Karpas-422 (cell line): Measurements from ENCODE around the gene ATP2B3. TPM values are rescaled to one million over a fixed set of nuclear protein-coding genes. Genes with fewer than 3 reads are reported as not detected.
A peak's percentile ranks its signal among the peaks of the same experiment; 100 is the strongest.
"Not testable (repeated sequence)": the region's sequence is repeated elsewhere in the genome, so short reads cannot be mapped to it uniquely, and the experiment has no call there.

Experiments used
- DNase-seq: peaks from one replicate; pipeline ENCODE4 v3.0.0-alpha.2; 2015
- H2AFZ ChIP-seq: fragments of 200-600 bp; sonication (generic); 2 replicates; pipeline ENCODE4 v1.6.1; 2014; ENCODE audit warnings: antibody characterized with exemption, low read length, mixed read lengths
- H3K27ac ChIP-seq: fragments of 200-600 bp; sonication (generic); 2 replicates; pipeline ENCODE4 v1.5.1; 2014; ENCODE audit warnings: mild to moderate bottlenecking, low read length, moderate library complexity
- H3K27me3 ChIP-seq: fragments of 200-600 bp; sonication (generic); 2 replicates; pipeline ENCODE4 v1.6.1; 2014; ENCODE audit warnings: low read length, mixed read lengths
- H3K36me3 ChIP-seq: fragments of 200-600 bp; sonication (generic); 2 replicates; pipeline ENCODE4 v1.6.1; 2014; ENCODE audit warnings: low read length, mixed read lengths; ENCODE audit not compliant: insufficient read depth
- H3K4me1 ChIP-seq: fragments of 200-600 bp; sonication (generic); 2 replicates; pipeline ENCODE4 v1.6.1; 2014; ENCODE audit warnings: mild to moderate bottlenecking, low read length, mixed read lengths
- H3K4me2 ChIP-seq: fragments of 200-600 bp; sonication (generic); 2 replicates; pipeline ENCODE4 v1.6.1; 2014; ENCODE audit warnings: low read length, low read depth, mild to moderate bottlenecking; ENCODE audit not compliant: poor library complexity, severe bottlenecking
- H3K4me3 ChIP-seq: fragments of 200-600 bp; sonication (generic); 2 replicates; pipeline ENCODE4 v1.5.1; 2014; ENCODE audit warnings: mild to moderate bottlenecking, antibody characterized with exemption, low read length, mixed read lengths
- H3K79me2 ChIP-seq: fragments of 200-600 bp; sonication (generic); 2 replicates; pipeline ENCODE4 v1.6.1; 2014; ENCODE audit warnings: mild to moderate bottlenecking, low read length, mixed read lengths
- H3K9ac ChIP-seq: fragments of 200-600 bp; sonication (generic); 2 replicates; pipeline ENCODE4 v1.6.0; 2014; ENCODE audit warnings: low read length
- H3K9me2 ChIP-seq: fragments of 200-600 bp; sonication (generic), shearing (Covaris generic); replicated peaks from 2 replicates; pipeline ENCODE4 v1.6.0; 2014; ENCODE audit warnings: mild to moderate bottlenecking, low read length, moderate library complexity; ENCODE audit not compliant: insufficient read depth
- H3K9me3 ChIP-seq: fragments of 300-700, 200-600 bp; sonication (generic); 2 replicates; pipeline ENCODE4 v1.6.1; 2014; ENCODE audit warnings: low read length, mixed read lengths
- H4K20me1 ChIP-seq: fragments of 200-600 bp; sonication (generic); 2 replicates; pipeline ENCODE4 v1.6.1; 2014; ENCODE audit warnings: mild to moderate bottlenecking, antibody characterized with exemption, low read length, low read depth; ENCODE audit not compliant: insufficient read depth
- total RNA-seq: library from RNA; depleted of rRNA; stranded (reverse); fragments of >200 nt; shearing (Covaris generic); gene quantifications from 2 replicates; pipeline ENCODE4 v1.2.3, GENCODE V29; 2014; ENCODE audit warnings: low replicate concordance

The ATP2B3 gene
- total RNA-seq, 1 experiment from 2014 or later: not detected

- H3K4me3 ChIP-seq: no peak overlapping the region
Measured at GRCh38 chrX:153601511-153602110, 84.2 kb downstream of the ATP2B3 start.

GRCh38 chrX:153602601-153603000 lies 85.2 kb downstream of the ATP2B3 start:
- H3K36me3 ChIP-seq: no peaks in the 10 kb centered on the region
- H2AFZ ChIP-seq: no peak overlapping the region
- peaks cover 14% of the 10 kb centered on the region for H3K4me1 ChIP-seq
- no peaks in the 10 kb centered on the region for H3K9me2 ChIP-seq
- H3K27me3 ChIP-seq: no peaks in the 10 kb centered on the region
- peaks cover 1% of the 10 kb centered on the region for H3K79me2 ChIP-seq
- no peaks in the 10 kb centered on the region for H3K9me3 ChIP-seq
- H3K4me3 ChIP-seq: no peak overlapping the region
- no peak overlapping the region for H3K27ac ChIP-seq
- H3K4me2 ChIP-seq: no peak overlapping the region
- DNase-seq: no peak
- no peak overlapping the region for H3K9ac ChIP-seq
- no peaks in the 10 kb centered on the region for H4K20me1 ChIP-seq

More at GRCh38 chrX:153601511-153602110, 84.2 kb downstream of the ATP2B3 start:
- no peaks in the 10 kb centered on the region for H3K9me2 ChIP-seq
- no peaks in the 10 kb centered on the region for H3K27me3 ChIP-seq
- no peak overlapping the region for H3K4me2 ChIP-seq
- no peak overlapping the region for H2AFZ ChIP-seq
- H3K9ac ChIP-seq: no peak overlapping the region
- H3K9me3 ChIP-seq: no peaks in the 10 kb centered on the region
- H3K27ac ChIP-seq: no peak overlapping the region
- peaks cover 24% of the 10 kb centered on the region for H3K4me1 ChIP-seq
- no peaks in the 10 kb centered on the region for H3K36me3 ChIP-seq
- peaks cover 11% of the 10 kb centered on the region for H3K79me2 ChIP-seq
- peaks cover 9% of the 10 kb centered on the region; the same call in 1 of the 2 replicates for H4K20me1 ChIP-seq
- no peak for DNase-seq

GRCh38 chrX:153603131-153603656 lies 85.8 kb downstream of the ATP2B3 start:
- Histone ChIP-seq H3K27ac (no peak overlapping the region), H3K27me3 (no peaks in the 10 kb centered on the region), H3K9ac (no peak overlapping the region), H3K79me2 (no peaks in the 10 kb centered on the region), H3K9me3 (no peaks in the 10 kb centered on the region), H2AFZ (no peak overlapping the region), H3K9me2 (no peaks in the 10 kb centered on the region), H3K36me3 (no peaks in the 10 kb centered on the region), H3K4me2 (no peak overlapping the region), H4K20me1 (no peaks in the 10 kb centered on the region), H3K4me1 (peaks cover 8% of the 10 kb centered on the region), H3K4me3 (no peak overlapping the region)
- no peak for DNase-seq

- not testable (repeated sequence) for H3K27ac ChIP-seq, H3K9ac ChIP-seq, H3K4me1 ChIP-seq, H2AFZ ChIP-seq, DNase-seq, H3K9me3 ChIP-seq, H3K36me3 ChIP-seq, H3K4me2 ChIP-seq, H3K27me3 ChIP-seq, H4K20me1 ChIP-seq, H3K79me2 ChIP-seq, H3K9me2 ChIP-seq, H3K4me3 ChIP-seq
Measured at GRCh38 chrX:153604666-153605380, 87.4 kb downstream of the ATP2B3 start.

- Histone ChIP-seq H4K20me1 (no peaks in the 10 kb centered on the region), H3K27ac (no peak overlapping the region), H3K9ac (no peak overlapping the region), H3K79me2 (no peaks in the 10 kb centered on the region), H3K9me3 (no peaks in the 10 kb centered on the region), H3K4me1 (no peaks in the 10 kb centered on the region; the same call in 1 of the 2 replicates), H2AFZ (no peak overlapping the region), H3K4me3 (no peak overlapping the region), H3K9me2 (no peaks in the 10 kb centered on the region), H3K36me3 (no peaks in the 10 kb centered on the region), H3K27me3 (no peaks in the 10 kb centered on the region), H3K4me2 (no peak overlapping the region)
- DNase-seq: no peak
Measured at GRCh38 chrX:153606503-153606902, 89.1 kb downstream of the ATP2B3 start.

- Histone ChIP-seq H3K79me2 (no peaks in the 10 kb centered on the region), H3K4me2 (no peak overlapping the region), H3K9ac (no peak overlapping the region), H3K27me3 (no peaks in the 10 kb centered on the region), H3K4me3 (no peak overlapping the region), H2AFZ (no peak overlapping the region), H3K36me3 (no peaks in the 10 kb centered on the region), H3K4me1 (peaks cover 12% of the 10 kb centered on the region), H3K9me2 (no peaks in the 10 kb centered on the region), H3K9me3 (no peaks in the 10 kb centered on the region), H4K20me1 (no peaks in the 10 kb centered on the region), H3K27ac (no peak overlapping the region)
- no peak for DNase-seq
Measured at GRCh38 chrX:153608376-153608775, 90.9 kb downstream of the ATP2B3 start.

GRCh38 chrX:153608806-153609205 lies 91.4 kb downstream of the ATP2B3 start:
- Histone ChIP-seq H2AFZ (no peak overlapping the region), H3K36me3 (no peaks in the 10 kb centered on the region), H3K9ac (no peak overlapping the region), H3K4me2 (no peak overlapping the region), H3K9me2 (no peaks in the 10 kb centered on the region), H3K27me3 (no peaks in the 10 kb centered on the region), H3K4me1 (peaks cover 12% of the 10 kb centered on the region), H3K27ac (no peak overlapping the region), H3K9me3 (no peaks in the 10 kb centered on the region), H3K4me3 (no peak overlapping the region), H3K79me2 (no peaks in the 10 kb centered on the region), H4K20me1 (no peaks in the 10 kb centered on the region)
- no peak for DNase-seq

GRCh38 chrX:153609917-153610835 lies 92.7 kb downstream of the ATP2B3 start:
- Histone ChIP-seq H4K20me1 (no peaks in the 10 kb centered on the region), H3K79me2 (no peaks in the 10 kb centered on the region), H3K27me3 (no peaks in the 10 kb centered on the region), H3K27ac (no peak overlapping the region), H3K9ac (no peak overlapping the region), H3K4me1 (peaks cover 12% of the 10 kb centered on the region), H3K4me3 (no peak overlapping the region), H3K9me2 (no peaks in the 10 kb centered on the region), H3K4me2 (peak overlapping the region; percentile 27), H3K36me3 (no peaks in the 10 kb centered on the region), H2AFZ (no peak overlapping the region), H3K9me3 (no peaks in the 10 kb centered on the region)
- DNase-seq: peak; percentile 86
